Right renal pelvis (tissue), 4 donors: ENCODE results near the gene PMCH. TPM values are rescaled to one million over a fixed set of nuclear protein-coding genes. Genes with fewer than 3 reads are reported as not detected.
A peak's percentile ranks its signal among the peaks of the same experiment; 100 is the strongest.
"Not testable (repeated sequence)": the region's sequence is repeated elsewhere in the genome, so short reads cannot be mapped to it uniquely, and the experiment has no call there.

Experiments
- DNase-seq, 4 donors: peaks; one replicate each; pipeline ENCODE4 v3.0.0-alpha.2; 2013; ENCODE audit warnings: low read depth in 4 of 4, low spot score in 3 of 4, missing footprints in 1 of 4
- polyA plus RNA-seq, 4 donors: library from polyadenylated mRNA; unstranded; fragments of 120-200 nt; gene quantifications; one replicate each; pipeline ENCODE4 v1.2.1, GENCODE V29; 2013; ENCODE audit not compliant: insufficient read length in 4 of 4

Gene PMCH, protein sequence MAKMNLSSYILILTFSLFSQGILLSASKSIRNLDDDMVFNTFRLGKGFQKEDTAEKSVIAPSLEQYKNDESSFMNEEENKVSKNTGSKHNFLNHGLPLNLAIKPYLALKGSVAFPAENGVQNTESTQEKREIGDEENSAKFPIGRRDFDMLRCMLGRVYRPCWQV
- 1 to 10 TPM in 3 of 4 donors, under 1 TPM in 1; 0.31 to 1.1 (median 1.0) TPM for polyA plus RNA-seq

DNA sequence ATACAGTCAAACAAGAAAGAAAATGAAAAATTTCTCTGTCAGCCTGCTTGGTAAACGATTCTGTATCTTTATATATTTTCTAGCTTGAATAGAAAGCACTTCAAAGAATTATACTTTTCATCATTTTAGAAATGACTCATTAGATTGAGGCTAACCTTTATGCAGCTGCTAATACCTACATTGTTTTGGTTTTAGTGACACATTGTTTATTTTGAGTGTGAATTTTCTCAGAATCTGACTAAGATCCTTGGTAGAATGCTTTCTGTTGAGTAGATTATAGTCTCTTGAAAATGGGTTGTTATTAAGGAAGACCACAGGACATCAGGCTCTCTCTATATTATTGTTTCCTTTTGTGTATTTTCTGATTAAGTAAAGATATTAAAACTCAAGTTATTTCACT is at the start of gene PMCH:
PMCH (minus strand) TSS at position 45 of the 400 bp plus-strand sequence. CDS start 63 bp downstream, outside the sequence.
- DNase-seq = no peak

DNA sequence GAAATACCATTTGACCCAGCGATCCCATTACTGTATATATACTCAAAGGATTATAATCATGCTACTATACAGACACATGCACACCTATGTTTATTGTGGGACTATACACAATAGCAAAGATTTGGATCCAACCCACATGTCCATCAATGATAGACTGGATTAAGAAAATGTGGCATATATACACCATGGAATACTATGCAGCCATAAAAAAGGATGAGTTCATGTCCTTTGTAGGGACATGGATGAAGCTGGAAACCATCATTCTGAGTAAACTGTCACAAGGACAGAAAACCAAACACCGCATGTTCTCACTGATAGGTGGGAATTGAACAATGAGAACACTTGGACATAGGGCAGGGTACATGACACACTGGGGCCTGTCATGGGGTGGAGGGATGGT is 43.2 kb upstream of the PMCH start:
- DNase-seq = not testable (repeated sequence)

DNA sequence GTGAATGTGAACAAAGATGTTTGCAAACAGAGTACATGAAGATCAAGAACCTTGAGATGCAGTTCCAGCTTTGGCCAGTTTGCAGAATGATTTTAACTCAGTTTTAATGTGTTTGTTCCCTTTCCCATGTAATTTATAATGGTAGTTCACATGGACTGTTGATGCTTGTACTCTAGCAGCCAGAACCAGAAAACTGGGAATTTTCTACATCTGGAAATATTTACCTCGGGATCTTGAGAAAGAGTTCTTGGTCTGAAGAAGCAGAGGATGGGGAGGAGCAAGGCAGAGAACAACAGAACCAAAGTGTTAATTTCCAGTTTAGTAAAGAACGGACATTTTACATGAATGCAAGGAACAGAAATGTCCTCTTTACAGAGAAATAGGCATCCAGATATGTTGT is 37.0 kb upstream of the PMCH start:
- no peak for DNase-seq

DNA sequence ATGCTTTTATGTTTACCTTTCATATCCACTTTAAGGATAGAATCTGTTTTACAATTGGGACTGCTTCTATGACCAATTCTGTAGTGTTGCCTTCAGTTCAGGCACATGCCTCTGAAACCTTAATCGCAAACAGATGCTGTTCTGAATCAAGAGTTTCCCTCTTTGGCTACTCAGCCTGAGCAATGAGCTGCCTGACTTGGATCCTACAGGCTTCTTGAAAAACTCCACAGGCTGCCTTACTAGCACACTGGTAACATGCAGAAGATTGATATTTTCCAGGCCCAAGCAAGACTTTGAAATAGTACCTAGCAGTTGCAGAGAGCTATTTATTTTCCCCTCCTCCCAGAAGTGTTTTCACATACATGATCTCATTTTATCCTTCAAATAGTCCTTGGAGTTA is 34.8 kb upstream of the PMCH start:
- peak in 1 of 4 donors; percentile 10 for DNase-seq

DNA sequence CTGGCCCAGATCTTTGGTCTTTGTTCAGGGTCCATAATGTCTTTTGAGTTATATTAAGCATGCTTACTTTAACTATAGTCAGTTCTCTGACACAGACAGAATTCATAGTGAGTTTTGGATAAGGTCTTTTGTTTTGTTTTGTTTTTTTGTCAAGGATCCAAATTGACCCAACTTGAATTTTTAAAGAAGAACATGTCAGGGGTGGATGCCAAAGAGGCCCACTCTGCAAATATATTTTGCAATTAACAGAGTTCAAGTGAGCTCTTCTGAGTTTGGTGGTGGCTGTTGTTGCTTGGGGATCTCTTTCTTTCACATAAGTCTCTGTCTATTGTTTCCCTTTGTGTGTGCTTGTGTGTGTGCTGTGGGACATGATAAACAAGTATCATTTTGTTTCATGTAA is 34.4 kb upstream of the PMCH start:
- no peak for DNase-seq

DNA sequence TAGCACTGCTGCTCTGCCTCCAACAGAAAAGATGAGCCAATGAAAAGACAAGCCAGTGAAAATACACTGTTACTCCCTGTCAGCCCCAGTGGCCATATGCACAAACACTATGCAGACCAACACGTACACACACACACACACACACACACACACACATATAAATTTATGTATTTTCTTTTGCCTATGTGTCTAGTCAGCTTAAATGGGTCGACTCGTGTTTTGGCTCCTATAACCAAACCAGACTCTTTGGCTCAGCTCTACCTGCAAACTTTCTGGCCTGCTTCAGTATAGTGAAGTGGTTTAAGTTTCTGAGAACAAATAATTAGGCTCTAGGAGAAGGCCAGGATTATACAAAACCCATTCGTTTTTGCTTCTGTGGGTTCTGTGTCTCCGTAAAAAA is 30.3 kb upstream of the PMCH start:
- no peak for DNase-seq

DNA sequence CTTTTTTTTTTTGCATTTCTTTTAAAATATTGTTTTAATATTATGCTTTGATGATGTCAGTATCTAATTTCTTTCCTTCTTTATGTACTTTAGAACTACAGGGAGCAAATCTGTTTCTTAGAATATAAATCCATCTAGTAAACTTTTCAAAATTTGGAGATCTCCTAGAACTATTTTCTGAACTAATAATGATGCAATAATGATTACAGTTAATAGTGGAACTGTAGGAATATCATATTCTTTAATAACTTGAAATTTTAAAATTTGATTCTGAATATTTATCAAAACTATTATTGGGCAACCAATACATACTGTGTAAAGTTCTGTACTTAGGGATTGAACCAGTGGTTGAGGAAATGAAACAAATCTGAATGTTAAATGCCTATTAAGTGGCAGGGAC is 23.1 kb upstream of the PMCH start:
- no peak for DNase-seq

DNA sequence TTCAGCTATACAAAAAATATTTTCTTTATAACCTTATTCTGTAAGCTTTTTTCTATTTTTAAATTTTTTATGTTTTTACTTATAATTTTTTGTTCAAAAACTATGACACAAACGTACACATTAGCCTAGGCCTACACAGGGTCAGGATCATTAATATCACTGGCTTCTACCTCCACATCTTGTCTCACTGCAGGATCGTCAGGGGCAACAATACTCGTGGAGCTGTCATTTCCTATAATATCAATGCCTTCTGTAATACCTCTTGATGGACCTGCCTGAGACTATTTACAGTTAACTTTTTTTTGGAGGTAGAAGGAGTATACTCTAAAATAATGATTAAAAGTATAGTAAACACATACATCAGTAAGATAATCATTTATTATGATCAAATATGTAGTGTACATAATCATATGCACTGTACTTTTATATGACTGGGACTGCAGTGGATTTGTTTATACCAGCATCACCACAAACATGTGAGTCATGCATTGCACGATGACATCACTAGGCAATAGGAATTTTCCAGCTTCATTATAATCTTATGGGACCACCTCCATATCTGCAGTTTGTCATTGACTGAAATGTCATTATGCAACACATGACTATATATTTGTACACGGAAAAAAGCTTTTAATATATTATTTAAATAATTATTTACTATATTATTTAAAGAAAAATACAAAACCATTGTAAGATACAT is 18.5 kb upstream of the PMCH start:
- DNase-seq = no peak

DNA sequence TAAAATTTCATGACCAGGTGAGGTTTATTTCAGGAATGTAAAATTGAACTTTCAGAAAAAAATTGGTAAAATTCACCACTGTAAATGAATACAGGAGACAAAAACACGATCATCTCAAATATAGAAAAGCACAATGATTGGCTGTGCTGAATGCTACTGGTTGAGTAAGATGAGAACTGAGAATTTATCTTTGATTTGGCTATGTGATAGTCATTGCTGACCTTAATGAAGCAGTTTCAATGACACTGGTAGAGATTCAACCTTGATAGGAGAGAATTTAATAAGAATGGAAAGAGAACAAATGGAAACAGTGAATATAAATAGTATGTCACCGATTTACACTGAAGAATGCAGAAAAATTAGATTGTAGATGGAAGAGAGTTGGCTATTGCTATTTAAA is 6.4 kb upstream of the PMCH start:
- no peak for DNase-seq

DNA sequence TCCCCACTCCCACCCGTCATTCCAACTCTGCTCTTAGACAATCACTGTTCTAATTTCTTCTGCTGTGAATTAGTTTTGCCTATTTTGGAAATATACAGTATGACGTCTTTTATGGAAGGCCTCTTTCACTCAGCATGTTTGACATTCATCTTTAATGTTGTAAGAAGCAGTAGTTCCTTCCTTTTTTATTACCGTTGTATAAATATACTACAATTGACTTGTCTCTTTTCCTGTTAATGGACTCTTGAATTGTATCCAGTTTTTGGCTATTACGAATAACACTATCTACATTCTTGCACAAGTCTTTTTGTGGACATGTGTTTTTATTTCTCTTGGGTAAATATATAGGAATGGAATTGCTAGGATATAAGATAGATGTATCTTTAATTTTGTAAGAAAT is 4.9 kb upstream of the PMCH start:
- no peak for DNase-seq

DNA sequence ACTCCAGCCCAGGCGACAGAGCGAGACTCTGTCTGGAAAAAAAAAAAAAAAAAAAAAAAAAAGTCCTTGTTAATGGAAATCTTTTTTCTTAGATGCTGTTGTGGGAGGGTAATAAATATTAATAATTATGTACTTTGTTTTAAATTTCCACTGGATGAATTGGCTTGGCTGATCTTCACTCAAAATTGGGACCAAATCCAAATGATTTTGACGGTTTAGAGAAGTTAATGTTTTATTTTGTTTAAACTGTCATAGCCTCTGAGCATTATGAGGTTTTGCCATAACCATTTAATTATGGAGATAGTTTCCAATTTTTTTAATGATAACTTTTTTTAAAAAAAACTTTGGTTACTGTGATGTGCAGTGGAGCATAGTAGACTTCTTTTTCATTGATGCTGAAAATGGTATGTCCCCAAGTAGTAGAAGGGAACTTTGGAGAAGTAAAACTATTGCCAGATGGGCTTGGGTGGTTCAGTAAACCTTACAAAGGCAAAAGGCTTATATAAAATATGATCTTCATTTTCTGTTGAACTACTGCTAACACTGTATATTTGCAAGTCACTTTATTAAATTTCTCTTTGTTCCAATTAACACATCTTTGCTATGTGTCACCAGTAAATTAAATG is 3.9 kb upstream of the PMCH start:
- no peak for DNase-seq

DNA sequence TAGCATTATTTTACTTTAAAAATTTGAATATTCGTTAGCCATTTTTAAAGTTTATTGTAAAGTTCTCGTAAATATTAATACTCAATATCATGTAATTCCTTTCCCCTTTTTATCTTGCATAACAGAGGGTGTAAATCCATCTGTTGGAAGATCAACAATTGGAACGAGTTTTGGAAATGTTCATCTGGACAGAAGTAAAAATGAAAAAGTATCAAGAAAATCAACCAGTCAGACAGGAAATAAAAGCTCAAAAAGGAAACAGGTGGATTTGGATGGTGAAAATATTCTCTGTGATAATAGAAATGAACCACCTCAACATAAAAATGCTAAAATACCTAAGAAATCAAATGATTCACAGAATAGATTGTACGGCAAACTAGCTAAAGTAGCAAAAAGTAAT is 1.8 kb downstream of the PMCH start:
- DNase-seq = no peak

DNA sequence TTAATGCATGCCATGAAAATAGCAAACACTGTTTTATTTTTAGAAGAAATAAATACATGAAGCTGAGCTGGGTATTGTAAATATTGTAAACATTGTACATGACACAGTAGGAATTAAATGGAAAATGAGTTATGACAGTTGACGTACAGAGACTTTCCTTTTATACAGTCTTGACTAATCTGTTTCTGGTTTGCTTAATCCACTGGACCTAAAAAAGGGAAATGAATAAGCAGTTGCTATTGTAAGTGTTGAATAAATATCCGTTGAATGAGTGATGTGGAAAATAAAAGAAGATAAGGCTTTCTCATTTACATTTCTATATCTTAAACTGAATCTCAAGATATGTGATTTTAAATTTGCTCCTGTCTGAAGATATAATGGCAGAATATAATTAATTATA is 15.0 kb downstream of the PMCH start:
- DNase-seq = no peak

DNA sequence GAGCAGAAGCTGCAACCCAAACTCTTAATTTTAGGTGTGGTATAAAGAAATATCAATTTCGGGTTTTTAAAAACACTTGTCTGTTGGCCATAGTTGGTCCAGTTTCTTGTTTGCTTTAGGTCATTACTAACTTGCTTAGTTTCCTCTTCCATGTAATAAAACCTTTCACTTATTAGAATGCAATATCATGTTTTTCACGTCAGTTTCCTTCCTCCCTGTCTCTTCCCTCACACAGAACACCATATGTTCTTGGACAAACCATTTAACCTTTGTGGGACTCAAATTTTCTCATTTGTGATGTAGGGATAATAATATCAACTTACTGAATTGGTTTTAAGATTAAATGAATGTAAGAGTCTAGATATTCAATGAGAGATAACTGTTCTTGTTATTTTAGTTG is 22.9 kb downstream of the PMCH start:
- no peak for DNase-seq

DNA sequence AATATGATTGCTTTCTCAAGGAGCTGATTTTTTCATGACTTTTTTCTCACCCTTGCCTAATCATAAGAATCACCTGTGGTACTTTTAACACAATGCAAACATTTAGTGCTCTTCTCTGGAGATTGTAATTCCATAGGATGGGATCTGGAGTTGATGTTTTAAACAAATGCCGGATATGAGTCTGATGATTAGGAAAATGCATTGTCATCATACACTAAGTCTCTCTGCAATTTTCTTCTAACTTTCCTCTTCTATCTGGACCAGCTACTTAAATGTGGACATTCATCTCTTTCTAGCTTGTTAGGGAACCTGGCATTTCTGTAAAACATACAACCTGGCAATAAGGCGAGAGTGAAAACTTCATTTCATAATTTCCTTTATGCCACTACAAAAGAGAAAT is 23.5 kb downstream of the PMCH start:
- no peak for DNase-seq

DNA sequence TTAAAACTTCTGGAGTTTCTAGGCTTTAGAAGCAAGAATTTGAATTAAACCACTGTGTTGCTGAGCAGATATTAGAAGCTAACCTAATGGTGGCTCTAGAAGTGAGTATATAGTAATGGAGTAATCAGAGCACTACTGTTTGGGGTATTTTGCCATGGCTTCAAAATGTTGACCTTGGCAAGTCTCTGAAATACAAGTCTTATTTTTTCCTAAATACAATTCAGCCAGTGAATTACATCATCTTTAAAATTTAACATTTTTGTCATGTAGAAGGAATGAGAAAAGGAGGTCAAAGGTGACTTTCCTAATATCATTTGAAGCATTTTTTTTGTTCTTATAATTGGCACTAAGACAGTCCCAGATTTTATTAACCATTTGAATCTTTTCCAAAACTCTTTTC is 25.2 kb downstream of the PMCH start:
- no peak for DNase-seq

DNA sequence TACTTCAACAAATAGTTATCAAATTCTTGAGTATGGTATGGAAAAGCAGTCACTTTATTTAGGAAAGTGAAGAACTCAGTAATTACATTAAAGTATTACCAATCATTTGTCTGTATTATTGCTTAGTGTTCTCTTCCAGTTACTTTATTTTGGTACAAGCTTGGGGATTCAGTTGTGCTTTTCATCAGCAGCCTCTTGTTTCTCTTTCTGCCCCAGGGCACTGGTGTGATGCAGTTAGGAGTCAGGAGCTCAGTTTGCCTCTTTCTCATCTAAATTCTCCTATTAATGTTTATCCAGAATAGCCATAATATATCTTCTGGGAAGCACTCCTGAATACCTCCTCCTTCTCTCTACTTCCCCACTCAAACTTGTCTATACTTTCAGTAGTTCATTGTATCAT is 25.7 kb downstream of the PMCH start:
- DNase-seq = no peak

DNA sequence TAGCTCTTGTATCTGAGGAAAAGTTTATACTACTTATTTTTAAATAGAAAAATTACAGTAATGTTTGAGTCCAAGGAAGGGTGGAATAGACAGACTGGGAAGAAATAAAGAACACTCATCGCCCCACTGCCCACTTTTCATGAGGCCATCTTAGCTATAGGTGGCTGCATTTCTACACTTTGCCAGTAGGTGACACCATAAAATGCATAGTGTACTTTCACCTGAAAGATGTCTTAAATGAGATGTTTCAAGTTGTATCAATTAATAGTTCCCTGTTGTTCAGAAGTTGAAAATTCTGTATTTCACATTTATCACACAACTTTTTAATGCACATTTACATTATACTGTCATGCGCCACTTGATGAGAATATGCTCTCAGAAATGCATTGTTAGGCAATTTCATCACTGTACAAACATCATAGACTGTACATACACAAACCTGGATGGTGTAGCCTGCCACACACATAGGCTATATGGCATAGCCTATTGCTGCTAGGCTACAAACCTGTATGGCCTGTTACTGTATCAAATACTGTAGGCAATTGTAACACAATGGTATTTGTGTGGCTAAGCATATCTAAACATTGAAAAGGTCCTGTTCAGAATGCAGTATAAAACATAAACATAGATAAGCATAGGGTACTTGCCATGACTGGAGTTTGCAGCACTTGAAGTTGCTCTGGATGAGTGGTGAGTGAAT is 27.6 kb downstream of the PMCH start:
- peak in 1 of 4 donors; percentile 3 for DNase-seq

DNA sequence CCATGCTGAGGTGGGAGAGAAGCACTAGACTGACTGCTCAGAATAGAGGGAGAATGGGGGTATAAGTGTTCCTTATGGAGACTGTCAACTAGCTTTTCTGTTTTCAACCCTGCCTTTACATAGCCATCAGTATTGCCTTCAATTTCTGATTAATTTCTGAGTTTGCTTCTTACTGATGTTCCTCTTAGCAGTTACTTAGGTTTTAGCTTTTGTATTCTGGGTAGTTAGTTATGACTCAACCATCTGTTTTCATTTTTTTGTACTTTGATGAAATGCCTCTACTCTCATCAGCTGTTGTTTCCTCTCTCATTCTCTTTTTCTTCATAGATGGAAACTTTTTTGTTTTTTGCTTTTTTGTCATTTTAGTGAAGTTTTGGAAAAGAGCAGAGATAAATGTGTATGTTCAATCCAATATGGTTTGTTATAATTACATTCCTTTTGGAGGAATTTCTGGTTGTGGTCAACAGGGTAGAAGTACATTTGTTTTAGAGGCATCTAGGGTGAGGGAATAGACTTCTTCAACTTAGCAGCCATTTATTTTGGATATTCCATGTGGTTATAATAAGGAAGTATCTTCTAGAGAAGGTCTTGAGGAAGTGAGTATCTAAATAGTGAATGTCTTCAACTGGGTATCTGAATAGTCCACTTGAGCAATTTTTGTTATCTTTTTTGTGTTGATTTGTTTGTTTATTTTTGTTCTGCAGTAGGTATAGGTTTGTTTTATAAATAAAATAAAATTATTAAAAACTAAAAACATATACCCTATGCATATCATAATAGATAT is 29.6 kb downstream of the PMCH start:
- DNase-seq = no peak

DNA sequence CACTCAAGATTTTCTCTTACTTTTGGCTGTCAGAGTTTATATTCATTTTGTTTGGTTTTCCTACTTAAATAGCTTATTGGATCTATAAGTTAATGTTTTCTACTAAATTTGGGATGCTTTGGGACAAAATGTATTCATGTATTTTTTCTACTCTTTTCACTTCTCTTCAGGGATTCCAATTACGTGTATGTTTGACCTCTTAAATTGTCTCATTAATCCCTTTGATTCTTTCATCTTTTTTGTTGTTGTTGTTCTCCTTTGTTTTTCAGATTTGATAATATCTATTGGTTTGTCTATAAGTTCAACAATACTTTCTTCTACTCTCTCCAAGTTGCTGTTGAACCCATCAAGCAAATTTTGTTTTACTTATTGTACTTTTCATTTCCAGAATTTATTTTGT is 34.2 kb downstream of the PMCH start:
- DNase-seq = no peak

DNA sequence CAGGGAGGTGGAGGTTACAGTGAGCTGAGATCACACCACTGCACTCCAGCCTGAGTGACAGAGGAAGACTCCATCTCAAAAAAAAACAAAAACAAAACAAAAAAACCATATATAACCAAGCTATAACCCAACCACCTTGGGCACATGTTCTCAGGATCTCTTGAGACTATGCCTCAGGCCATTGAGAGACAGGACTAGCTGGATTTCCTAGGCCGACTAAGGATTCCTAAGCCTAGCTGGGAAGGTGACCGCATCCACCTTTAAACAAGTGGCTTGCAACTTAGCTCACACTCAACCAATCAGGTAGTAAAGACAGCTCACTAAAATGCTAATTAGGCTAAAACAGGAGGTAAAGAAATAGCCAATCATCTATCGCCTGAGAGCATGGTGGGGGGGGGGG is 42.4 kb downstream of the PMCH start:
- not testable (repeated sequence) for DNase-seq
